GM21423 (cell line): ENCODE results near the gene CPLX4.
A peak's percentile ranks its signal among the peaks of the same experiment; 100 is the strongest.

ENCODE experiments used
- ATAC-seq: cut with Tn5 transposase; IDR thresholded peaks from one replicate; pipeline ENCODE4 v1.9.1; 2021; ENCODE audit warnings: mild to moderate bottlenecking, moderate library complexity; ENCODE audit not compliant: unreplicated experiment

The CPLX4 gene

DNA sequence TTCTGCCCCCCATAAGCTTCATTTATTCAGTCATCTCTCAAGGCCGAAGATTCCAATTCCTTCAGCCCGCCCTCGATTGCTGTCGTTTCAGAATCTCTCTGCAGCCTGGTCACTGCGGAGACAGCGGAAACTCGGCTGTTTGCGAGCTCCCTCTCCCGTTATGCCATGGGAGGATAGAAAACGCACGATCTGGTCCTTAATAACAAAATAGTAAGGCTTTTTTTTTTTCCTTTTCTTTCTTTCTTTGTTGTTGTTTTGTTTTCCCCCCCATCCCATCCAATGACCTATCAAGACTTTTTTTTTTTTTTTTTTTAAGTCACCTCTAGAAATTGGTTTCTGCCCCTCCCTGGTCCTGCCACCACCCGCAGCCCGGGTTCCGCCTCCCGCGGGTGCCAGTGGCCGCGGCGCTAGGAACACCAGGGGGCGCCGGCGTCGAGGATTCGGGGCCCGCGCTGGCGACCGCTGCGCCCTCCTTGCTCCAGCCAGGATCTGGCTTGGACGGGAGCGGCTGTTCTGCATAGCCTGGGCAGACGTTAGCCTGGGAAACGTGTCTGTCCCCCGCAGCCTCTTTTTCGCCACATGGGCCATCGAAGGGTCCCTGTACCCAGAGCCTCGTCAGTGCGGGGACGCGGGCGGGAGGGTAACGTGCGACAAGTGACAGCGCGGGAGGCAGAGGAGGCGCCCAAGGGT lies 10.1 kb downstream of the CPLX4 start:
- ATAC-seq, result peak; percentile 80

DNA sequence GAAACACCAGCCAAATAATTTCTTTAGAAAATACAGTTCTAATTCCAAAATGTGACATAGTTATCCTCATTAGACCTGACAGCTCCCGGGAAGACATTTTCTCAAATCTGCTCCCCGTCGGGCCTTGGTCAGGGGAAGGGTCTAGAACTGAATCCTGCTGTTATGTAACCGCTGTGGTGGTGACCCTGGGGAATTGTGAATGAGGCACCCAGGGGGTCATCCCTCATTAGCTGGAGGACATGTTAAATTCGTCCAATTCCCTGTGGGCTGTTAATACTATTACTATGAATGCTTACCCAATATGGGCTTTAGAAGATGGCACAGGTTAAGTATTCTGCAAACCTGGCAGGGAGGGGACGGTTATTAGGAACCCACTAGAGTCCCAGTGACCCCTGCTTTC lies 11.8 kb downstream of the CPLX4 start:
- ATAC-seq, result no peak

- no peak for ATAC-seq
Measured at GRCh38 chr18:59305295-59305694, 13.2 kb downstream of the CPLX4 start.

DNA sequence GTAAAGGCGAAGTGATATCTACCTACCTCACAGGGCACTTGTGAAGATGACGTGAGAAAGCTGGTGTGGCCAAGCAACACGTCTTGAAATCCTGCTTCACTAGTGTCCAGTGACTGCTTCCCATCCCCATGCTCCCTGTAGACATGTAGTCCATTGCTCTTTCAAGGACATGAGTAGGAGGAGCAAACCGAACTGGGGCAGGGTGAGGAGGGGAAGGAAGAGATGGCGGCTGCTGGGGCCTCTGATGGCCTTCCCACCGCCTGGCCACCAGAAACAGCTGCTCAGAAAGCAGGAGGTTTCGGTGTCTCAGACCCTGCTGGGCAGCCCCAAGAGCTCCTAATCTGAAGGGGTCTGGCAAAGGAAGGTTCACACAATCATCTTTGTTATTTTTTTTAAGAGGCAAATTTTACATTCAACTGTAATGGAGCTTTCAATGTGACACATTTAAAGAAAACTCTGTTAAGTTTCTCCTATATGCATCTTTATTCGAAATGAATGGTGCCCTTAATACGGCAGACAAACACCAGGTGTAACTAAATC lies 14.7 kb downstream of the CPLX4 start:
- ATAC-seq, result no peak

DNA sequence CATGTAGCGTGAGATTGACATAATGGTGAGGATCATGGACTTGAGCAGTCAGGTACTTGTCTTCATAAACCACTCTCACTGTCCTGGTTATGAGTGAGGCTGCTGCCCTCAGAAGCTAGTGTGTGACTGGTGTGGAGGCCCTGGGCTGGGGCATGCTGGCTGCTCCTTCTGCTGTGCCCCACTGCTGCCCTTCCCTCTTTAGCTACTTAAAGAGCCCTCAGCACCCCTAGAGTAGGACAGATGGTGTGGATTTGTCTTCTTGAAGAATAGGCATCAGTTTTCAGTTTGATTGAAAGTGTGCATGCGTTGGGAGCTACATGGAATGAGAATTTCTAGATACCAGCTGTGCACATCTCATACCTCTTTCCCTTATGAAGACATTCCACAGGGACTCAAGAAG lies 15.4 kb downstream of the CPLX4 start:
- ATAC-seq, result no peak

- ATAC-seq, result no peak
Measured at GRCh38 chr18:59301929-59302328, 16.5 kb downstream of the CPLX4 start.

DNA sequence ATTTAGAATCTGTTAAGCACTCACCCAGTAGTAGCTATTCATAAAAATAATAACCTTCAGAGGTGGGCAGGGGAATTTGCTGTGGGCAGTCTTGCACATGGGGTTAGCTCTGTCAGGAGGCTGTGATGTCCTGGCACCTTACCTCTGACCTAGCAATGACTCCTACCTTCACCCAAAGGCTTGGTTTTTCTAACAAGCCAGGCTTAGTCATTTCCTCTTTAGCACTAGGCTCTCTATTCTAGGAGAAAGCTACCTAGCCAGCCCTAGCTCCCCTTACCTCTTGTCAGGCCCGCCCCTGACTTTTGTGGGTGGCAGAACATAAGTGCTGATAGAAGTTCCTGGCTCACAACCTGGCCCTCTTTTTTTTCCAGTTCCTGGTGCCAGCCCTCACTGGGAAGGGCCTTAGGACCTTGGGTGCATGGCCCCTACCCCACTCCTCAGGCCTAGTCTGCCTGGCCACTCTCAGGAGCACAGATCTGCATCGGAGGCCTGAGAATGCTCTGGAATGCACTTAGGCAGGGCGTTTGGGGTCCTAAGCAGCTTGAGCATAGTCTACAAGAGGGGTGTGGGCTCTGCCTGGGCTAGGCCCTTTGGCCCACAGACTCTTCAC lies 17.7 kb downstream of the CPLX4 start:
- ATAC-seq, result no peak

DNA sequence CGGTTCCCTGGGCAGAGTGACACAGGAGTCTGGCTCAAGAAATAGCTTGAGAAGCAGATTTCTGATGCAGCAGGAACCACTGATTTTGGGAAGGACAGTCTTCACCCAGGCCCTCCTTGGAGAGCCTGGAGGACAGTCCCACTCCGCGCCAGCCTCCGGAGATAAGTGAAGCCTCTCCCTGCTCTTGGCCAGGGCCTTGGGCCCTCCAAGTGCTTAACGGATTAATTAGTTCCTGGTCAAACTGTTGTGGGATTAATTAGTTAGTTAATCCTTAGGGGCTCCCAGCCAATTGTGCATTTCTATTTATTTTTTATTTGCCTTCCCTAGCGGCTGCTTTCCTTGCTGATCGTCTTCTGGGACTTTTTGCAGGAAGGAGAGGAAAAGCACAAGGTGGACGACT lies 19.6 kb downstream of the CPLX4 start:
- no peak for ATAC-seq

- no peak for ATAC-seq
Measured at GRCh38 chr18:59293317-59293716, 25.1 kb downstream of the CPLX4 start.

DNA sequence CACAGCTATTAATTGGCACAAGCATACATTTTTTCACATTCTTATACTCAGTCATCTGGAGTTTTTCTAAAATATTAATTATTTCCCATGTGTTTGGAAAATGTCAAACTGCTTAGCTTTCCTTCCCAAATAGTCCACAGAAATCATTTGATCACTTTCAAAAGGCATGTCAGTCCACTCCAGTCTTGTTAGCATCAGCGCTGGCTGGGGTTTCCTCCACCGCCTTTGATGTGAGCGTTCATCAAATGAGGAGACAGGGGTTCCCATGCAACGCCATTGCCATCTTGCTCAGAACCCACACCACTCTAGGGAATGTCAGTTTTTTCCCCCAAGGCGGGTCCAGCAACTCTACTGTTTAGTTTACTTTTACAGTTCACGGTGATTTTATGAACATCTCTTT lies 32.1 kb downstream of the CPLX4 start:
- ATAC-seq, result no peak

DNA sequence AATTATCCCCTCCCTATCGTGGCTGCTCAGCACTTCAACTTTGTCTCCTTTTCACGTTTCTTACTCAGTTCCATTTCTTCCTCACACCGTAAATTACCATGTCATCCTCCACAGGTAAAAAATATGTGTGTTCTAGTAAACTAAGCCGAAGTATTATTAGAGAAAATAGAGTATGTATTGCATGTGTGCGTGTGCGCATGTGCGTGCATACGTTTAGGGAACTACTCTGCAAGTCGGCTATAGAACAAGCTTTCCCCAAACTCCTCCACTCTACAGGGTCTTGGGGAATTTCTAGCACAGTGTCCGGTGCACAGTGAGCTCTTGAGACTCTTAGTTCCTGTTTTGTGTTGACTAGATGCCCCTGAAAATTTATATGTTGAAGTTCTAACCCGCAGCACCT lies 36.1 kb downstream of the CPLX4 start:
- ATAC-seq, result no peak

DNA sequence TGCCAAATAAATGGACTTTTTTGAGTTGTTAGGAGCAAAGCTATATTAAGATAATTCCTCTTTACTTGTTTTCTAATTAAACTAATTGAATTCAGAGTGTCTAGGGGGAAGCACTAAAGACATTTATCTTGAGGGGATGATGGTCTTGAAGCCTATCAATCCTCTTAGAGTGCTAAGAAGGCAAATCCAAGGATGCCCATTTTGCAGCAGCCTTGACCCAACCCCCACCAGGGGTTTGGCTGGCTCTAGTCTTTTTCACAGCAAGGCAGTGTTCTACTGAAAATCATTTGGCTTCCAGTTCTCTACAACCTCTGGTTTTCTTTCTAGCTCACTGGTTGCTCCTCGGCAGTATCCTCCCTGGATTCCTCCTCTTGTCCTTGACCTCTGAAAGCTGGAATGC lies 38.7 kb downstream of the CPLX4 start:
- ATAC-seq, result no peak

DNA sequence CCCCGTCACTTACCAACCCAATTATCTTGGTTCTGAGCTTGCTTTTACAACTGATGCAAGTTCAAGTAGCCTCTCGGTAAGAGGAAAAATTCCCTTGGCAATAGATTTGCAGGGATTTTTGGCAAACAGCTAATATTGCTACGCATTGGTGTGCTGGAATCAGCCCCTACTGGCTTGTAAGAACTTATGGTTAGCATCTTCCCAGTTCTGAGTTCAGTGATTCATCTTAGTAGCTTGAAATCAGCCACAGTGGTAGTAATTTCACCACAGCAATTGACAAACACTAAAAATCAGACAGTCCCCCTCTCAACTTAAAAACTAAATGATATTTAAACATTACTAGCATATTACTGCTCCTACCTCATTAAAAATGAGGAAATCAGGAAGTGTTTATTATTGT lies 39.3 kb downstream of the CPLX4 start:
- ATAC-seq, result no peak

DNA sequence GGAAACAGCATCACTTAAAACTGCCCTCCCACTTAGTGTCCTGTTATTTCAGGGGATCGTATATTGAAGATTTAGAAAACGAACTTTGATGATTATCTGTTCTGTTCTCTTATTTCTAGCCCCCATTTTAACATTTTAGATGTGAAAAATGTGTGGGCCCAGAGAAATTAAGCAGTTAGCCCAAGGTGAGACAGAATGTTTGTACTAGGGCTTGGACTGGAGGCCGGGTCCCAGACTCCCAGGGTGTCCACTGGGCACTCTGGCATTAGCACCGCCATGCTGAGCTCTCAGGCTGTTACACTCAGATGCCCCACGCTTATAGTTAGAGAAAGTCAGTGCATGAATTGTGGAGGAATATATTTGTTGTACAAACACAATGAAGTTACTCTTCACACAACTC lies 39.7 kb downstream of the CPLX4 start:
- no peak for ATAC-seq

- no peak for ATAC-seq
Measured at GRCh38 chr18:59276047-59276446, 42.4 kb downstream of the CPLX4 start.

DNA sequence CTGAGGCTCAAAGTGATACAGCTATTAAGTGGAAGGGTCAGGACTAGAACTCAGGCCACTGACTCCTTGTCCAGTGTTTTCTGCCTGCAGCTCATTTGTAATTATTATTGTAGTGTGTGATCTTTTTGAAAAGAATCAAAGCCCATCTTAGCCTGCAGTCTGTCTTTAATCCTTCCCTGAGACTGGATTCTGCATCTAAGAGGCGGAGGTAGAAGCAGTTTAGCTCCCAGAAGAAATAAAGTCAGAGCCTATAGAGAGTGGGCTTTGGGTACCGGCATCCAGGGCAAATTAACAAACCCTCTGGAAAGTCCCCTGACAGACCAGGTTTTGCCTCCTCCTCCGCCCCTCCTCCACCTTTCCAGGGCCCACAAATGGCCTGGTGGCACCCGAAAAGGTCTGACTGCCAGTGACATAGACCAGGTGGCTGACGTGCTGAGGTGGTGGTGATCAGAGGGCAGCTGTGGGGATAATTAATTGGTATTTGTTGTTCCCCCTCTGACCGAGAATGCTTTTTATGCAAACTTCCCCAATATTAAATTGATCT lies 43.0 kb downstream of the CPLX4 start:
- ATAC-seq, result no peak

GRCh38 chr18:59274533-59274928 lies 43.9 kb downstream of the CPLX4 start:
- ATAC-seq, result no peak

GRCh38 chr18:59273759-59274532 lies 44.5 kb downstream of the CPLX4 start:
- ATAC-seq, result no peak

- ATAC-seq, result no peak
Measured at GRCh38 chr18:59272891-59273758, 45.3 kb downstream of the CPLX4 start, which contains the start of gene RAX. RAX (minus strand) TSS chr18:59273454; CDS start chr18:59273206, 248 bp downstream.

DNA sequence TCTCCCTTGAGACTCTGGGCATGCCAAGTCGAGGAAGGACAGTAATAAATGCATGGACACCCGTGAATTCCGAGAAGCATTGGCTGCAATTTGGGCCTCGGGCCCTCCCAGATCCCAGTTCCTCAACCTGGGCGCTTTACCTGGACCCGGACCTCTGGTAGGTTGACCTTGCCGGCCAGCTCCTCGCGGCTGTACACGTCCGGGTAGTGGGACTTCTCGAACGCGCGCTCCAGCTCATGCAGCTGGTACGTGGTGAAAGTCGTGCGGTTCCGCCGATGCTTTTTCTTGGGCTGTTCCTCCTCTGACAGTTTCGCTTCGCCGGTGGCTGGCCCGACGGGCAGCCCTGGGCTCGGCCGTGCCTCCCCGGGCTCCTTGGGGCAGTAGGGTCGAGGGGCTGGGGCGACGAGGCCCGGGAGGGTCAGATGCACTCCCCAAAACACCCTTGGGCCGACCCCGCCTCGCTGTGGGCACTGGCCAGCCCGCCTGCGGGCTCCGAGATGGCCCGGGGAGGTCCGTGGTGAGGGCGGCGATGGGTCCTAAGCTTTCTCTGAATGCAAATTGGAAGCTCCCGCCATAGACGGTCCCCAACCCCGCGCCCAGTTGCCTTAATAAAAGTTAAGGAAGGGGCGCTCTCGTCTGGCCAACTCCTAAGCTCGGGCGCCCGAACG lies 46.1 kb downstream of the CPLX4 start:
- no peak for ATAC-seq
